Colonic mucosa (tissue), 4 donors: ENCODE results near the gene SMIM38. TPM values are rescaled to one million over a fixed set of nuclear protein-coding genes. Genes with fewer than 3 reads are reported as not detected.

ENCODE experiments used
- DNase-seq: peaks from one replicate; pipeline ENCODE4 v3.0.0-alpha.2; 2020
- H3K27ac ChIP-seq: fragments of 200-600 bp; one replicate; pipeline ENCODE4 v1.8.0; 2021
- H3K27me3 ChIP-seq: fragments of 200-600 bp; one replicate; pipeline ENCODE4 v1.8.0; 2021
- H3K36me3 ChIP-seq: fragments of 200-600 bp; one replicate; pipeline ENCODE4 v1.8.0; 2021
- H3K4me1 ChIP-seq: fragments of 200-600 bp; one replicate; pipeline ENCODE4 v1.8.0; 2021; ENCODE audit warnings: mild to moderate bottlenecking
- H3K4me3 ChIP-seq: fragments of 200-600 bp; one replicate; pipeline ENCODE4 v1.8.0; 2021
- H3K9ac ChIP-seq, 2 donors: one replicate each; pipeline ENCODE4 v1.7.0; 2013; ENCODE audit warnings: control low read depth in 2 of 2, low read depth in 2 of 2, low read length in 2 of 2
- H3K9me3 ChIP-seq: fragments of 200-600 bp; one replicate; pipeline ENCODE4 v1.8.0; 2021
- intact Hi-C: fragments of 100-400 bp; cut with DNase I; formaldehyde crosslinking; loops from one replicate; pipeline ENCODE4 v1.14.1; 2022
- total RNA-seq, 2 donors: library from RNA; stranded (reverse); fragmentation: NEBNext Ultra II Directional in 1 of 2; extraction: Animal tissue kit (Norgen Biotek cat#: 25700) in 1 of 2; gene quantifications; one replicate each; pipeline ENCODE4 v1.2.1, GENCODE V29; 2021
- TF ChIP-seq, protein P1 (sequence below): fragments of 200-600 bp; IDR thresholded peaks from one replicate; pipeline ENCODE4 v1.8.0; 2022; ENCODE audit warnings: antibody characterized with exemption, mild to moderate bottlenecking
- donor health status: healthy.
- donor health status: DM: no; HTN: no; CAD: no.
- donor health status: DM: no; HTN: no; CAD: no.

SMIM38 gene
- total RNA-seq, 2 donors from 2014 or later, result 0.10 TPM; not detected in 1

- Histone ChIP-seq H3K4me1 (no peaks in the 10 kb centered on the region), H3K27ac (no peak overlapping the region), H3K4me3 (no peak overlapping the region), H3K36me3 (no peaks in the 10 kb centered on the region), H3K27me3 (no peaks in the 10 kb centered on the region), H3K9ac (no peak overlapping the region), H3K9me3 (no peaks in the 10 kb centered on the region)
- DNase-seq, result no peak
- intact Hi-C loops, result no loop called here
- TF ChIP-seq, protein P1, sequence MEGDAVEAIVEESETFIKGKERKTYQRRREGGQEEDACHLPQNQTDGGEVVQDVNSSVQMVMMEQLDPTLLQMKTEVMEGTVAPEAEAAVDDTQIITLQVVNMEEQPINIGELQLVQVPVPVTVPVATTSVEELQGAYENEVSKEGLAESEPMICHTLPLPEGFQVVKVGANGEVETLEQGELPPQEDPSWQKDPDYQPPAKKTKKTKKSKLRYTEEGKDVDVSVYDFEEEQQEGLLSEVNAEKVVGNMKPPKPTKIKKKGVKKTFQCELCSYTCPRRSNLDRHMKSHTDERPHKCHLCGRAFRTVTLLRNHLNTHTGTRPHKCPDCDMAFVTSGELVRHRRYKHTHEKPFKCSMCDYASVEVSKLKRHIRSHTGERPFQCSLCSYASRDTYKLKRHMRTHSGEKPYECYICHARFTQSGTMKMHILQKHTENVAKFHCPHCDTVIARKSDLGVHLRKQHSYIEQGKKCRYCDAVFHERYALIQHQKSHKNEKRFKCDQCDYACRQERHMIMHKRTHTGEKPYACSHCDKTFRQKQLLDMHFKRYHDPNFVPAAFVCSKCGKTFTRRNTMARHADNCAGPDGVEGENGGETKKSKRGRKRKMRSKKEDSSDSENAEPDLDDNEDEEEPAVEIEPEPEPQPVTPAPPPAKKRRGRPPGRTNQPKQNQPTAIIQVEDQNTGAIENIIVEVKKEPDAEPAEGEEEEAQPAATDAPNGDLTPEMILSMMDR, result no peak
Measured at GRCh38 chr11:69164824-69165223, 9.1 kb downstream of the SMIM38 start.

DNA sequence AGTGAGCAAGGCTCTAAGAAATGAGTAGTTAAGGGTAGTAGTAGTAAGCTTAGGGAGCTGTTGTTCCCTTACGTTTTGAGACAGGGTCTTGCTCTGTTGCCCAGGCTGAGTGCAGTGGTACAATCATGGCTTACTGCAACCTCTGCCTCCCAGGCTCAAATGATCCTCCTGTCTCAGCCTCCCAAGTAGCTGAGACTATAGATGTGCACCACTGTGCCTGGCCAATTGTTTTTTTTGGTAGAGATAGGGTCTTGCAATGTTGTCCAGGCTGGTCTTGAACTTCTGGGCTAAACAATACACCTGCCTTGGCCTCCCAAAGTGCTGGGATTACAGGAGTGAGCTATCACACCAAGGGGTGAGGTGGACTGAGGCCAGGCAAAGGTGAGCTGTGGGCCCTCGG, 10.0 kb downstream of the SMIM38 start:
- H3K4me1 ChIP-seq, result no peaks in the 10 kb centered on the region
- H3K9ac ChIP-seq, result no peak overlapping the region
- H3K36me3 ChIP-seq, result no peaks in the 10 kb centered on the region
- no peak overlapping the region for H3K27ac ChIP-seq
- TF ChIP-seq, protein P1, result no peak
- H3K4me3 ChIP-seq, result no peak overlapping the region
- intact Hi-C loops, result no loop called here
- H3K27me3 ChIP-seq, result no peaks in the 10 kb centered on the region
- DNase-seq, result no peak
- no peaks in the 10 kb centered on the region for H3K9me3 ChIP-seq

- no peak overlapping the region for H3K4me3 ChIP-seq
- TF ChIP-seq, protein P1, result no peak
- DNase-seq, result no peak
- intact Hi-C loops, result no loop called here
- H3K4me1 ChIP-seq, result no peaks in the 10 kb centered on the region
- H3K27ac ChIP-seq, result no peak overlapping the region
- H3K9me3 ChIP-seq, result no peaks in the 10 kb centered on the region
- no peak overlapping the region for H3K9ac ChIP-seq
- H3K36me3 ChIP-seq, result no peaks in the 10 kb centered on the region
- H3K27me3 ChIP-seq, result no peaks in the 10 kb centered on the region
Measured at GRCh38 chr11:69166218-69167115, 10.7 kb downstream of the SMIM38 start.

GRCh38 chr11:69167130-69167915, 11.6 kb downstream of the SMIM38 start:
- no peak for DNase-seq
- Histone ChIP-seq H3K36me3 (no peaks in the 10 kb centered on the region), H3K27ac (no peak overlapping the region), H3K4me3 (no peak overlapping the region), H3K27me3 (no peaks in the 10 kb centered on the region), H3K9ac (peak overlapping the region in 1 of 2 donors; percentile 12), H3K9me3 (no peaks in the 10 kb centered on the region), H3K4me1 (no peaks in the 10 kb centered on the region)
- TF ChIP-seq, protein P1, result no peak
- intact Hi-C loops, result no loop called here

DNA sequence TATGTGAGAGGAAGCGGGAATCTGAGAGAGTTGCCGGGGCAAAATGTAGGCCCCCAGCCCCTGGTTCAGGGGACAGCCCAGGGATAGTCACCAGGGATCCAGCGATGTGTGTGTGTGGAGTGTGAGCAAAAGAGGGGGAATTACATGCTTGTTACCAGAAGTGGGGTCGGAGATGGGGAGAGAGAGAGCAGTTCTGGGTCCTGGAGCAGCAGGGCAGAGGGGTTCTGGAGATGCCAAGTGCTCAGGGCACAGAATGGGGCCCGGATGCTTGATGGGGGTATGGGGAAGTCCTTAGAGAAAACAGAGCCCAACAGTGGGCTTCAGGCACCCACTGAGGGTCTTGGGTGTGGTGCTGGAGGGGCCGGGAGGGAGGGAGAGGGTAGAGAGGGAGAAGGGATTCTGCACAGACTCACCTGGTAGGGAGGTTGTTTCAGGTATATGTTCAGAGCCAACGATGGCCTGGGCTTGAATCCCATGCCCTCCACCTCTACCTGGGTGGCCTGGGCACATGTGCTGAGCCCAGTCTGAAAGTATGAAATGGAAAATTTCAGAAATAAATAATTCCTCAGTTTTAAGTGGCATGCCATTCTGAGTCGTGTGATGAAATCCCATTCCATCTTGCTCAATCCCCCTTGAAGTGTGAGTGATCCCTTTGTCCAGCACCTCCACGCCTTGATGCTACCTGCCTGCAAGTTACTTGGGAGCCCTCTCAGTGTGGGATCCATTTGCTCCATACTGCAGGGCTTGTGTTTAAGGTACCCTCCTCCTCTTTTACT, 12.4 kb downstream of the SMIM38 start:
- Histone ChIP-seq H3K27me3 (no peaks in the 10 kb centered on the region), H3K9me3 (no peaks in the 10 kb centered on the region), H3K4me1 (no peaks in the 10 kb centered on the region), H3K4me3 (no peak overlapping the region), H3K27ac (no peak overlapping the region), H3K36me3 (no peaks in the 10 kb centered on the region), H3K9ac (peak overlapping the region in 1 of 2 donors; percentile 12)
- intact Hi-C loops, result no loop called here
- DNase-seq, result no peak
- TF ChIP-seq, protein P1, result no peak
